ENCODE results near the gene CCDC150. TPM values are rescaled to one million over a fixed set of nuclear protein-coding genes. Genes with fewer than 3 reads are reported as not detected.
"Not testable (repeated sequence)": the region's sequence is repeated elsewhere in the genome, so short reads cannot be mapped to it uniquely, and the experiment has no call there.

CCDC150 gene
- total RNA-seq, 1 donor: 1.3 TPM

- Histone ChIP-seq H3K9me3 (ENCODE audit: low read depth, low read length) (no peaks in the 10 kb centered on the region), H3K4me3 (ENCODE audit: low read length) (no peak overlapping the region), H3K4me1 (ENCODE audit: insufficient read depth, low read length) (no peaks in the 10 kb centered on the region), H3K27me3 (ENCODE audit: insufficient read depth, low read length) (no peaks in the 10 kb centered on the region)
Measured at GRCh38 chr2:196718419-196719109, 79.0 kb downstream of the CCDC150 start.

GRCh38 chr2:196719110-196719872, 79.8 kb downstream of the CCDC150 start:
- no peak overlapping the region for H3K4me3 ChIP-seq (ENCODE audit: low read length)
- no peaks in the 10 kb centered on the region for H3K4me1 ChIP-seq (ENCODE audit: insufficient read depth, low read length)
- no peaks in the 10 kb centered on the region for H3K27me3 ChIP-seq (ENCODE audit: insufficient read depth, low read length)
- no peaks in the 10 kb centered on the region for H3K9me3 ChIP-seq (ENCODE audit: low read depth, low read length)

- Histone ChIP-seq H3K27me3 (ENCODE audit: insufficient read depth, low read length) (no peaks in the 10 kb centered on the region), H3K4me1 (ENCODE audit: insufficient read depth, low read length) (no peaks in the 10 kb centered on the region), H3K4me3 (ENCODE audit: low read length) (no peak overlapping the region), H3K9me3 (ENCODE audit: low read depth, low read length) (no peaks in the 10 kb centered on the region)
Measured at GRCh38 chr2:196723571-196723970, 84.1 kb downstream of the CCDC150 start.

- Histone ChIP-seq H3K27me3 (ENCODE audit: insufficient read depth, low read length) (no peaks in the 10 kb centered on the region), H3K4me1 (ENCODE audit: insufficient read depth, low read length) (no peaks in the 10 kb centered on the region), H3K9me3 (ENCODE audit: low read depth, low read length) (no peaks in the 10 kb centered on the region), H3K4me3 (ENCODE audit: low read length) (no peak overlapping the region)
Measured at GRCh38 chr2:196725218-196725617, 85.7 kb downstream of the CCDC150 start.

- no peaks in the 10 kb centered on the region for H3K27me3 ChIP-seq (ENCODE audit: insufficient read depth, low read length)
- H3K4me1 ChIP-seq (ENCODE audit: insufficient read depth, low read length): no peaks in the 10 kb centered on the region
- H3K4me3 ChIP-seq (ENCODE audit: low read length): no peak overlapping the region
- H3K9me3 ChIP-seq (ENCODE audit: low read depth, low read length): no peaks in the 10 kb centered on the region
Measured at GRCh38 chr2:196725882-196726281, 86.4 kb downstream of the CCDC150 start.

- Histone ChIP-seq H3K27me3 (ENCODE audit: insufficient read depth, low read length) (no peaks in the 10 kb centered on the region), H3K4me3 (ENCODE audit: low read length) (no peak overlapping the region), H3K4me1 (ENCODE audit: insufficient read depth, low read length) (no peaks in the 10 kb centered on the region), H3K9me3 (ENCODE audit: low read depth, low read length) (no peaks in the 10 kb centered on the region)
Measured at GRCh38 chr2:196729418-196729817, 89.9 kb downstream of the CCDC150 start.

- not testable (repeated sequence) for H3K4me3 ChIP-seq (ENCODE audit: low read length); H3K4me1 ChIP-seq (ENCODE audit: insufficient read depth, low read length); H3K9me3 ChIP-seq (ENCODE audit: low read depth, low read length)
Measured at GRCh38 chr2:196736646-196737045, 97.1 kb downstream of the CCDC150 start.

GRCh38 chr2:196737046-196737445, 97.5 kb downstream of the CCDC150 start:
- Histone ChIP-seq H3K27me3 (ENCODE audit: insufficient read depth, low read length) (no peaks in the 10 kb centered on the region), H3K9me3 (ENCODE audit: low read depth, low read length) (no peaks in the 10 kb centered on the region), H3K4me1 (ENCODE audit: insufficient read depth, low read length) (no peaks in the 10 kb centered on the region), H3K4me3 (ENCODE audit: low read length) (no peak overlapping the region)

More at GRCh38 chr2:196736646-196737045, 97.1 kb downstream of the CCDC150 start:
- H3K27me3 ChIP-seq (ENCODE audit: insufficient read depth, low read length): not testable (repeated sequence)

GRCh38 chr2:196739031-196739430, 99.5 kb downstream of the CCDC150 start:
- Histone ChIP-seq H3K4me3 (ENCODE audit: low read length) (no peak overlapping the region), H3K27me3 (ENCODE audit: insufficient read depth, low read length) (no peaks in the 10 kb centered on the region), H3K9me3 (ENCODE audit: low read depth, low read length) (no peaks in the 10 kb centered on the region), H3K4me1 (ENCODE audit: insufficient read depth, low read length) (no peaks in the 10 kb centered on the region)

- Histone ChIP-seq H3K4me1 (ENCODE audit: insufficient read depth, low read length) (no peaks in the 10 kb centered on the region), H3K4me3 (ENCODE audit: low read length) (no peak overlapping the region), H3K27me3 (ENCODE audit: insufficient read depth, low read length) (no peaks in the 10 kb centered on the region), H3K9me3 (ENCODE audit: low read depth, low read length) (no peaks in the 10 kb centered on the region)
Measured at GRCh38 chr2:196742216-196742615, 102.7 kb downstream of the CCDC150 start.

- Histone ChIP-seq H3K4me1 (ENCODE audit: insufficient read depth, low read length) (no peaks in the 10 kb centered on the region), H3K27me3 (ENCODE audit: insufficient read depth, low read length) (no peaks in the 10 kb centered on the region), H3K9me3 (ENCODE audit: low read depth, low read length) (no peaks in the 10 kb centered on the region), H3K4me3 (ENCODE audit: low read length) (no peak overlapping the region)
Measured at GRCh38 chr2:196742685-196743084, 103.2 kb downstream of the CCDC150 start.

- no peak overlapping the region for H3K4me3 ChIP-seq (ENCODE audit: low read length)
- H3K4me1 ChIP-seq (ENCODE audit: insufficient read depth, low read length): no peaks in the 10 kb centered on the region
- H3K9me3 ChIP-seq (ENCODE audit: low read depth, low read length): no peaks in the 10 kb centered on the region
- no peaks in the 10 kb centered on the region for H3K27me3 ChIP-seq (ENCODE audit: insufficient read depth, low read length)
Measured at GRCh38 chr2:196743165-196743564, 103.7 kb downstream of the CCDC150 start.

- Histone ChIP-seq H3K4me1 (ENCODE audit: insufficient read depth, low read length) (peaks cover 7% of the 10 kb centered on the region), H3K27me3 (ENCODE audit: insufficient read depth, low read length) (no peaks in the 10 kb centered on the region), H3K9me3 (ENCODE audit: low read depth, low read length) (no peaks in the 10 kb centered on the region), H3K4me3 (ENCODE audit: low read length) (no peak overlapping the region)
Measured at GRCh38 chr2:196745711-196746110, 106.2 kb downstream of the CCDC150 start.

- Histone ChIP-seq H3K27me3 (ENCODE audit: insufficient read depth, low read length) (no peaks in the 10 kb centered on the region), H3K4me3 (ENCODE audit: low read length) (no peak overlapping the region), H3K4me1 (ENCODE audit: insufficient read depth, low read length) (peaks cover 13% of the 10 kb centered on the region), H3K9me3 (ENCODE audit: low read depth, low read length) (no peaks in the 10 kb centered on the region)
Measured at GRCh38 chr2:196747400-196747799, 107.9 kb downstream of the CCDC150 start.

- Histone ChIP-seq H3K27me3 (ENCODE audit: insufficient read depth, low read length) (no peaks in the 10 kb centered on the region), H3K9me3 (ENCODE audit: low read depth, low read length) (no peaks in the 10 kb centered on the region), H3K4me3 (ENCODE audit: low read length) (no peak overlapping the region), H3K4me1 (ENCODE audit: insufficient read depth, low read length) (peaks cover 13% of the 10 kb centered on the region)
Measured at GRCh38 chr2:196748123-196748522, 108.6 kb downstream of the CCDC150 start.

All from mononuclear cell (primary cell).